ENCODE data around the gene PLA2G6.

PLA2G6 gene

GRCh38 chr22:38137876-38138687 is 43.5 kb downstream of the PLA2G6 start:
- DNase-seq (ENCODE audit: low spot score) = peak; percentile 71
- Histone ChIP-seq H3K27ac (no peak overlapping the region), H3K4me3 (no peak overlapping the region)
- TF ChIP-seq CTCF (IDR thresholded peaks at IDR 0.05) = no peak

GRCh38 chr22:38136607-38137006 is 45.0 kb downstream of the PLA2G6 start:
- peak; percentile 22 for DNase-seq (ENCODE audit: low spot score)
- Histone ChIP-seq H3K27ac (no peak overlapping the region), H3K4me3 (no peak overlapping the region)
- TF ChIP-seq CTCF (IDR thresholded peaks at IDR 0.05) = no peak

- no peak overlapping the region for H3K4me3 ChIP-seq
- H3K27ac ChIP-seq = no peak overlapping the region
- DNase-seq (ENCODE audit: low spot score) = no peak
- TF ChIP-seq CTCF (IDR thresholded peaks at IDR 0.05) = no peak
Observed at GRCh38 chr22:38135133-38135706, 46.4 kb downstream of the PLA2G6 start.

GRCh38 chr22:38133331-38133730 is 48.3 kb downstream of the PLA2G6 start:
- TF ChIP-seq CTCF (IDR thresholded peaks at IDR 0.05) = no peak
- Histone ChIP-seq H3K4me3 (no peak overlapping the region), H3K27ac (no peak overlapping the region)
- DNase-seq (ENCODE audit: low spot score) = peak; percentile 60

GRCh38 chr22:38132794-38133193 is 48.8 kb downstream of the PLA2G6 start:
- Histone ChIP-seq H3K27ac (no peak overlapping the region), H3K4me3 (no peak overlapping the region)
- DNase-seq (ENCODE audit: low spot score) = no peak
- TF ChIP-seq CTCF (IDR thresholded peaks at IDR 0.05) = no peak

GRCh38 chr22:38132136-38132535 is 49.5 kb downstream of the PLA2G6 start:
- no peak for TF ChIP-seq CTCF (IDR thresholded peaks at IDR 0.05)
- Histone ChIP-seq H3K4me3 (no peak overlapping the region), H3K27ac (peak overlapping the region in 1 of 2 donors; percentile 52)
- DNase-seq (ENCODE audit: low spot score) = no peak

- H3K4me3 ChIP-seq = no peak overlapping the region
- no peak for DNase-seq (ENCODE audit: low spot score)
- peak overlapping the region in 1 of 2 donors; percentile 52 for H3K27ac ChIP-seq
- no peak for TF ChIP-seq CTCF (IDR thresholded peaks at IDR 0.05)
Observed at GRCh38 chr22:38131399-38131798, 50.2 kb downstream of the PLA2G6 start.
